ENCODE data around the gene BRCC3. TPM values are rescaled to one million over a fixed set of nuclear protein-coding genes. Genes with fewer than 3 reads are reported as not detected.
"Not testable (repeated sequence)": the region's sequence is repeated elsewhere in the genome, so short reads cannot be mapped to it uniquely, and the experiment has no call there.

The BRCC3 gene
- total RNA-seq, 6 donors from 2014 or later, result 11.6 to 21.0 (median 16.1) TPM

DNA sequence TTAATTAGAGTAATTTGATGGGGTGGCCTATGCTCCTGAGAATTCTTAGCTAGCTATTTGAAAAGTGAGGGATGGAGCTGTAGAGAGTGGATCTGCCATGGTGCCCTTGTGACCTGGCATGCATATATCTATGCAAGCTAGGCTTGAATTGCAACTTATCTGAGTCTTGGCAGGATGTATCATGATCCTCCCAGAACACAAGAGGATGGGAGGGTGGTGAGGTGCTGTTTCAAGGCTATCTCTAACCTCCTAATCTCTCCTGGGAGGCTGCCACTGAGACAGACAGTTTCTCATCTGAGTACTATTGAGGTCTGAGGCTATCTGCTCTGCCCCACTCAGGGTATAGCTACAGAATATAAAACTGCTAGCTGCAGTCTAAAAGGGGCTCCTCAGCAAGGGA, 56.6 kb downstream of the BRCC3 start:
- Histone ChIP-seq H3K36me3 (no peaks in the 10 kb centered on the region), H3K4me1 (no peaks in the 10 kb centered on the region), H3K4me3 (no peak overlapping the region), H3K27ac (no peak overlapping the region), H3K27me3 (no peaks in the 10 kb centered on the region), H3K9me3 (no peaks in the 10 kb centered on the region)
- DNase-seq (no peak), ATAC-seq (ENCODE audit: low FRiP score in 2 of 2) (no peak)
- TF ChIP-seq, protein P1, sequence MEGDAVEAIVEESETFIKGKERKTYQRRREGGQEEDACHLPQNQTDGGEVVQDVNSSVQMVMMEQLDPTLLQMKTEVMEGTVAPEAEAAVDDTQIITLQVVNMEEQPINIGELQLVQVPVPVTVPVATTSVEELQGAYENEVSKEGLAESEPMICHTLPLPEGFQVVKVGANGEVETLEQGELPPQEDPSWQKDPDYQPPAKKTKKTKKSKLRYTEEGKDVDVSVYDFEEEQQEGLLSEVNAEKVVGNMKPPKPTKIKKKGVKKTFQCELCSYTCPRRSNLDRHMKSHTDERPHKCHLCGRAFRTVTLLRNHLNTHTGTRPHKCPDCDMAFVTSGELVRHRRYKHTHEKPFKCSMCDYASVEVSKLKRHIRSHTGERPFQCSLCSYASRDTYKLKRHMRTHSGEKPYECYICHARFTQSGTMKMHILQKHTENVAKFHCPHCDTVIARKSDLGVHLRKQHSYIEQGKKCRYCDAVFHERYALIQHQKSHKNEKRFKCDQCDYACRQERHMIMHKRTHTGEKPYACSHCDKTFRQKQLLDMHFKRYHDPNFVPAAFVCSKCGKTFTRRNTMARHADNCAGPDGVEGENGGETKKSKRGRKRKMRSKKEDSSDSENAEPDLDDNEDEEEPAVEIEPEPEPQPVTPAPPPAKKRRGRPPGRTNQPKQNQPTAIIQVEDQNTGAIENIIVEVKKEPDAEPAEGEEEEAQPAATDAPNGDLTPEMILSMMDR (IDR thresholded peaks at IDR 0.05), result no peak
- no peak for TF ChIP-seq POLR2AphosphoS5 (IDR thresholded peaks at IDR 0.05)
- no peak for TF ChIP-seq POLR2A (IDR thresholded peaks at IDR 0.05)
- TF ChIP-seq EP300 (IDR thresholded peaks at IDR 0.05), result no peak

DNA sequence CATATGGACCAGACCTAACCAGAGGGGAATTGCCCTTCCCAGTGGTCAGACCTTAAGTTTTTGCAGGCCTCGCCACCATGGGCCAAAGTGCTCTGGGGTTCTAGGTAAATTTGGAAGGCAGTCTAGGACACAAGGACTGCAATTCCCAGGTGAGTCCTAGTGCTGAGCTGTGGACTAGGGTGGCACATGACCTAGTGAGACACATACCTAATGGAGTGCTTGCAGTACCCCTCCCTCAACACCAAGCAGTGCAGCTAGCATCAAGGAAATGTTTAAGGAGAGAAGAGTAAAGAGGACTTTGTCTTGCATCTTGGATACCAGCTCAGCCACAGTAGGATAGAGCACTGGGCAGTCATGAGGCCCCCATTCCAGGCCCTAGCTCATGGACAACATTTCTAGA, 60.8 kb downstream of the BRCC3 start:
- no peaks in the 10 kb centered on the region for H3K4me1 ChIP-seq
- no peak for ATAC-seq (ENCODE audit: low FRiP score in 2 of 2)
- H3K9me3 ChIP-seq, result no peaks in the 10 kb centered on the region
- H3K27ac ChIP-seq, result no peak overlapping the region
- no peaks in the 10 kb centered on the region for H3K27me3 ChIP-seq
- WGBS, 2 donors, result 93% methylated on average over 1 of the region's 1 CpG; no CpG with 5 or more reads in 1 of the 2 donors
- no peaks in the 10 kb centered on the region for H3K36me3 ChIP-seq
- no peak overlapping the region for H3K4me3 ChIP-seq
- no peak for DNase-seq
- no peak for TF ChIP-seq POLR2AphosphoS5 (IDR thresholded peaks at IDR 0.05)
- no peak for TF ChIP-seq EP300 (IDR thresholded peaks at IDR 0.05)
- TF ChIP-seq, protein P1 (IDR thresholded peaks at IDR 0.05), result no peak
- TF ChIP-seq POLR2A (IDR thresholded peaks at IDR 0.05), result no peak

DNA sequence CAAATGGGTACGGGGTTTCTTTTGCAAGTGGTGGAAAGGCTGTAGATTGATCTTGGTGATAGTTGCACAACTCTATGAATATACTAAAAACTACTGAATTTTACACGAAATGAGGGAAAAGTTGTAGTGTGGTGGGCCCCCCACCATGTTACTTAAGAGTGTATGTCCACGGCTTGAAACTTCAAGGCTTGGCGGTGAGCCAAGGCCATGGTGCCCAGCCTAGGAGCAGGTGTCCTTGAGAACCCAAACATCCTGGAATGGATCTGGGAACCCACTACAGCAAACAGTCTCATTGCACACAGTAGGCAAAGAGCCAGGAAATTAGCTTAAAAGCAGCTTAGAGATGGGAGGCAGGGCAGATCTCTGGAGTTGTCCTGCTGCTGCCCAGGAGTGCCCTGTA, 62.9 kb downstream of the BRCC3 start:
- H3K4me1 ChIP-seq, result no peaks in the 10 kb centered on the region
- no peak overlapping the region for H3K27ac ChIP-seq
- TF ChIP-seq POLR2A (IDR thresholded peaks at IDR 0.05) (no peak), EP300 (IDR thresholded peaks at IDR 0.05) (no peak), POLR2AphosphoS5 (IDR thresholded peaks at IDR 0.05) (no peak)
- TF ChIP-seq, protein P1 (IDR thresholded peaks at IDR 0.05), result no peak
- no peaks in the 10 kb centered on the region for H3K9me3 ChIP-seq
- WGBS, 2 donors, result 67 to 69% methylated on average over 4 of the region's 4 CpGs
- ATAC-seq (ENCODE audit: low FRiP score in 2 of 2), result no peak
- no peak overlapping the region for H3K4me3 ChIP-seq
- no peak for DNase-seq
- H3K27me3 ChIP-seq, result no peaks in the 10 kb centered on the region
- no peaks in the 10 kb centered on the region for H3K36me3 ChIP-seq

DNA sequence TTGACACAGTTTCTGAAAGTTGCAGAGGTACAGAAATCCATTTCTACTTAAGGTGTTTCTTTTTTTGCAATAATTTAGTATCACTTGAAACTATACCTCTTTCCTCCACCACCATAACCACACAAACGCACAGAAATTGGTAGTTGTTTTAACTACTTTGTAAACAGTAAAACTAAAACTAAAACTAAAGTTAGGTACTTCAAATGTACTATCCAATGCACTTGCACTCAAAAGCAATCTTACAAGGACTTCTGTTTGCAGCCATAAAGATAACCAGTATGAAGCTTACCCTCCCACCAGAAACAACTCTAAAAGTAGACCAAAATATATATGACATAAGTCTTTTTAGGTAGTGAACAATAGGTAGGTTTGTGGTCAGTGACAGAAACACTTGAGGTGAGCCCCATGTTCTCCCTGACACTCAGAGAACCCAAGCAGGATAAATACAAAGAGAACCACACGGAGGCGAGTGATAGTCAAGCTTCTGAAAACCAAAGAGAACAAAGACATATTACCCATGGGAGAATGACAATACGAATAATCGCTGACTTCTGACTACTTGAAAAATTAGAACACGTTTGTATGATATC, 72.7 kb downstream of the BRCC3 start:
- WGBS, 2 donors, result 62 to 74% methylated on average over 6 of the region's 6 CpGs
- no peak overlapping the region for H3K4me3 ChIP-seq
- ATAC-seq (ENCODE audit: low FRiP score in 2 of 2), result no peak
- H3K27me3 ChIP-seq, result no peaks in the 10 kb centered on the region
- no peak for TF ChIP-seq EP300 (IDR thresholded peaks at IDR 0.05)
- no peak overlapping the region for H3K27ac ChIP-seq
- H3K9me3 ChIP-seq, result no peaks in the 10 kb centered on the region
- H3K36me3 ChIP-seq, result no peaks in the 10 kb centered on the region
- no peaks in the 10 kb centered on the region for H3K4me1 ChIP-seq
- no peak for DNase-seq

DNA sequence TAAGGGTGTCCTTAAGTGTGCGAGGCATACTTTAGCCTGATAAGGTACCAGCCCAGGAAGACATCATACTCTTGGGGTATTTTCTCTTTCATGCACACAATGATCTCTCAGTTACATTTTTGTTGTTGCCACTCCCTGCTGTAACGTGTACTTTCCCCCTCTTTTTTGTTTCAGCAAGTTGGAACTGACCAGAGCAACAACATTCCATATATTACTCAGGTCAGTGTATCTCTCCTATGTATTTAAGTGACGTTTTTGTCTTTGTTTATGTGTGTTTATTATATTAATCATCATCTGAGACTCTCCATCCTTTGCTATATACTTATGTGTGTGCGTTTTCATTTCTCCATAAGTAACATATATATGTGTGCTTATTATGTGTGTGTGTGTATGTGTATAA, 73.6 kb downstream of the BRCC3 start:
- no peak for ATAC-seq (ENCODE audit: low FRiP score in 2 of 2)

DNA sequence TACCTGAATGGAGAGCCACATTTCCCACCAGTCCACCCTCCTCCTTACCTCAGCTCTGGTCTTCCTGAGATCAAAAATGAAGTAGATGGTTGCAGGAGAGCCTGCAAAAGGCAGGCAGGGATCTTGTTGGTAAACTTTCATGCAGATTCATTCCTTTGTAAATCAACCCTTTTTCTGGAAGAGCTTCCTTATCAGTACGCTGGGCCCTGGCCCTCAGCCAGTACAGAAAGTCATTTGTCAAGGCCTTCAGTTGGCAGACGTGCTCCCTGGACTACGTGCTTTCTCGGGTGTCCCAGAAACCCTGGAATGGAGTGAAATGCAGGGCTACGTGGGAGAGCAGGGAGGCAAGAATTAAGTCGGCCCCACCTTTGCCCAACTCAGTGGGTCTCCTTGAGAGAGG, 76.3 kb downstream of the BRCC3 start:
- not testable (repeated sequence) for H3K27ac ChIP-seq; ATAC-seq (ENCODE audit: low FRiP score in 2 of 2); H3K9me3 ChIP-seq; H3K4me1 ChIP-seq; H3K4me3 ChIP-seq; DNase-seq; H3K27me3 ChIP-seq; H3K36me3 ChIP-seq
- WGBS, 2 donors, result no CpG with 5 or more reads among the region's 6 CpGs

More for the DNA sequence above, 73.6 kb downstream of the BRCC3 start:
- DNase-seq, result no peak
- WGBS, 2 donors, result 55 to 73% methylated on average over 4 of the region's 4 CpGs
- Histone ChIP-seq H3K4me1 (no peaks in the 10 kb centered on the region), H3K36me3 (no peaks in the 10 kb centered on the region), H3K27ac (no peak overlapping the region), H3K4me3 (no peak overlapping the region), H3K9me3 (no peaks in the 10 kb centered on the region), H3K27me3 (no peaks in the 10 kb centered on the region)
- TF ChIP-seq POLR2A (IDR thresholded peaks at IDR 0.05), result no peak
- TF ChIP-seq, protein P1 (IDR thresholded peaks at IDR 0.05), result no peak
- no peak for TF ChIP-seq EP300 (IDR thresholded peaks at IDR 0.05)
- TF ChIP-seq POLR2AphosphoS5 (IDR thresholded peaks at IDR 0.05), result no peak

DNA sequence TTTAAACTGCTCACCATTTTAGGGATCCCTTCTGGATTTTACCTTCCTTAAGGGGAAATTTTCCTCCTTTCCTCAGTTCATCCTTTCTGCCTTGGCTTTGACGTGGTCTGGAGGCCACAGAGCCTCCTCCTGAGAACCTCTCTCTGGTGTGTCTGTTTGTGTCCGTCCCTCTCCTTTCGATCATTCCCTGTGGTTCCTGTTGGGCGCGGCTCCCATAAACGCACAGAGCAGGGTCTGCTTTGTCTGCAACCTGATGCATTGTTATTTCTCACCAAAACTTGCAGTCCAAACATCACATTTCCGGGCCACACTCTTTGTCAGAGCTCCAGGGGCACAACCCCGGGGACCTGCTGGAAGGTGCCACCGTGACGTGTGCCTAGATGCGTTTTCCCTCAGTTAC, 76.9 kb downstream of the BRCC3 start:
- not testable (repeated sequence) for DNase-seq; H3K27me3 ChIP-seq; H3K4me1 ChIP-seq; H3K4me3 ChIP-seq; H3K27ac ChIP-seq; H3K36me3 ChIP-seq; H3K9me3 ChIP-seq; ATAC-seq (ENCODE audit: low FRiP score in 2 of 2)
- WGBS, 2 donors, result no CpG with 5 or more reads among the region's 11 CpGs
